ENCODE measurements around the gene TNXB.
"Not testable (repeated sequence)": the region's sequence is repeated elsewhere in the genome, so short reads cannot be mapped to it uniquely, and the experiment has no call there.

Gene TNXB

GRCh38 chr6:32035283-32036013, 73.7 kb downstream of the TNXB start:
- DNase-seq, result not testable (repeated sequence)

- not testable (repeated sequence) for DNase-seq
These were observed 79.6 kb downstream of the TNXB start for GRCh38 chr6:32029553-32029952.

DNA sequence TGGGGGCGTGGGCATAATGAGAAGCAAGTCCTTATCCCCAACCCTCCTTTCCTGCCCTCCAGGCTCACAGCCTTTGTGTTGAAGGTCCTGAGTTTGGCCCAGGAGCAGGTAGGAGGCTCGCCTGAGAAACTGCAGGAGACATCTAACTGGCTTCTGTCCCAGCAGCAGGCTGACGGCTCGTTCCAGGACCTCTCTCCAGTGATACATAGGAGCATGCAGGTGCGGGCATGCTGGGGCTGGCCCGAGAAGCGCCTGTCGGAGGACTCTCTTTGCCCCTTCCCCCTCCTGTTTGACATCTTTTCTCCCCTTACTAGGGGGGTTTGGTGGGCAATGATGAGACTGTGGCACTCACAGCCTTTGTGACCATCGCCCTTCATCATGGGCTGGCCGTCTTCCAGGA, 80.5 kb downstream of the TNXB start:
- not testable (repeated sequence) for DNase-seq

- not testable (repeated sequence) for DNase-seq
These were observed 87.0 kb downstream of the TNXB start for GRCh38 chr6:32022100-32022499.

DNA sequence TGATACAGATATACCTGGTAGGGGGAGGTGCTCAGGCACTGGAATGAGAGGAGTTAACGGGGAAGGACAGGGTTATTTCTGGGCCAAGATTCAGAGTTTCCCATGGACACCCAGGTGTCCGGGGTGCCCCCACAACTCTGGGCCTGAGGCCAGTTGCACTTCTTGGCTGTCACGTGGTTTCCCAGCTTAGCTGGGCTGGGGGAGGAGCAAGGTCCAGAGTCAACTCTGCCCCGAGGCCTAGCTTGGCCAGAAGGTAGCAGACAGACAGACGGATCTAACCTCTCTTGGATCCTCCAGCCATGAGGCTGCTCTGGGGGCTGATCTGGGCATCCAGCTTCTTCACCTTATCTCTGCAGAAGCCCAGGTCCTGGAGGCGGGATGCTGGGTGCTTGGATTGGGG, 94.6 kb downstream of the TNXB start, which contains the start of gene C4B:
Gene C4B (plus strand): TSS at position 249 of the 400 bp plus-strand sequence. CDS start 51 bp downstream, at position 300.
- not testable (repeated sequence) for DNase-seq

GRCh38 chr6:32013738-32014137, 95.4 kb downstream of the TNXB start:
- not testable (repeated sequence) for DNase-seq

DNA sequence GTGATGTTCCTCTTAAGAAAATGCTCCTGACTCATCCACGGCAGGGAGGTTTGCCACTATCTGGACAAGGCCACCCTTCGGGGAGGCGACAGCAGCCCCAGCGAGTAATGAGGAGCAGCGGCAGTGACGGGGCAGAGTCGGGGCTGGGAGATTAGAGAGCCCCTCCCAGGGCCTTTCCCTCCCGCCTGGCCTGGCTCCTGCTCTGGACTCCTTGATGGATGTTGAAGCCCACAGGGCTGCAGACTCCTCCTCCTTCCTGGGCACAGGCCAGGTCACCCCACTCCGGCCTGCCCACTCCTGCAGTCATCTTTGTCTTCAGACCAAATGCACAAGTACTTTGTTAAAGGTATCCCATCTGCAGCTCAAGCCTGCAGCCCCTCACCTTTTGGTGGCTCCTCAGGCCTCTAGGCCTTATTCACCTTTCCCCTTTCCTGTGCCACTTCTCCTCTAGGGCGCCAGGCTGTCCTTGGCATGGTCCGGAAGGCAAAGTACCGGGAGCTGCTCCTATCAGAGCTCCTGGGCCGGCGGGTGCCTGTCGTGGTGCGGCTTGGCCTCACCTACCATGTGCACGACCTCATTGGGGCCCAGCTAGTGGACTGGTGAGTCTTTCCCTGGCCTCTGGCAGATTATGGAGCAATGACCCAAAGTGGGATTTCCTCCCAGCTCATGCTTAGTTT, 96.1 kb downstream of the TNXB start:
- not testable (repeated sequence) for DNase-seq

- DNase-seq, result not testable (repeated sequence)
These were observed 98.1 kb downstream of the TNXB start for GRCh38 chr6:32010856-32011530.

DNA sequence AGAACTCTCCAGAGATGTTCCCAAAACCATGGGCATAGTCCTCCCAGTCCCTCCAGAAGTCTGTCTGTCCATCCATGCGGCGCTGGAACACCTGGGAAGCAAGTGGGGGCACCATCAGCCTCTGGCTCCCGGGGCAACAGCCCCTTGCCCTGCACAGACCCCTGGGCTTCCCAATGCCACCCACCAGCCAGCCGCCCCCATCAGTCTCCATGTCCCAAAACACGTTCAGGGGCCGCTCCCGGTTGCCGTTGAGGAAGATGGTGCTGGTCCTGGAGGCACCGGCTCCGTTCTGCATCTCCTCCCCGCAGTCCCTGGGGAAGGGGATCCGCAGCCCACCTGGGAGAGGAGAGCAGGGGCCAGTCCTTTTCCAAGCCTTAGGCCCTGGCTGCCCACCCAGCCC, 99.6 kb downstream of the TNXB start:
- not testable (repeated sequence) for DNase-seq

- peak; percentile 35 for DNase-seq
These were observed 100.5 kb downstream of the TNXB start for GRCh38 chr6:32008616-32009015.

- not testable (repeated sequence) for DNase-seq
These were observed 101.1 kb downstream of the TNXB start for GRCh38 chr6:32008037-32008436.

DNA sequence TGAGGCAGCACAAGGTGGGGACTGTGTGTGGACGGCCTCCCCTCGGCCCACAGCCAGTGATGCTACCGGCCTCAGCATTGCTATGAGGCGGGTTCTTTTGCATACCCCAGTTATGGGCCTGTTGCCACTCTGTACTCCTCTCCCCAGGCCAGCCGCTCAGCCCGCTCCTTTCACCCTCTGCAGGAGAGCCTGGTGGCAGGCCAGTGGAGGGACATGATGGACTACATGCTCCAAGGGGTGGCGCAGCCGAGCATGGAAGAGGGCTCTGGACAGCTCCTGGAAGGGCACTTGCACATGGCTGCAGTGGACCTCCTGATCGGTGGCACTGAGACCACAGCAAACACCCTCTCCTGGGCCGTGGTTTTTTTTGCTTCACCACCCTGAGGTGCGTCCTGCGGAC, 102.1 kb downstream of the TNXB start:
- DNase-seq, result peak; percentile 41

DNA sequence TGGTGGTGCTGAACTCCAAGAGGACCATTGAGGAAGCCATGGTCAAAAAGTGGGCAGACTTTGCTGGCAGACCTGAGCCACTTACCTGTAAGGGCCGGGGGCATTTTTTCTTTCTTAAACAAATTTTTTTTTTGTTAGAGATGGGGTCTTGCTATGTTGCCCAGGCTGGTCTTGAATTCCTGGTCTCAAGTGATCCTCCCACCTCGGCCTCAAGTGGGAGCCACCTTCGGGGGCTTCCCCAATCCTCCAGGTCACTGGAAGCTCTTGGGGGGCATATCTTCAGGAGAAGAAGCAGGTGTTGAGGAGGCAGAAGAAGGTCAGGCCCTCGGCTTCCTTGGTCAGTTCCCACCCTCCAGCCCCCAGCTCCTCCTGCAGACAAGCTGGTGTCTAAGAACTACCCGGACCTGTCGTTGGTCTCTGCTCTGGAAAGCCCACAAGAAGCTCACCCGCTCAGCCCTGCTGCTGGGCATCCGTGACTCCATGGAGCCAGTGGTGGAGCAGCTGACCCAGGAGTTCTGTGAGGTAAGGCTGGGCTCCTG, 103.1 kb downstream of the TNXB start:
- DNase-seq, result peak; percentile 42

GRCh38 chr6:32005538-32005880, 103.6 kb downstream of the TNXB start:
- not testable (repeated sequence) for DNase-seq

DNA sequence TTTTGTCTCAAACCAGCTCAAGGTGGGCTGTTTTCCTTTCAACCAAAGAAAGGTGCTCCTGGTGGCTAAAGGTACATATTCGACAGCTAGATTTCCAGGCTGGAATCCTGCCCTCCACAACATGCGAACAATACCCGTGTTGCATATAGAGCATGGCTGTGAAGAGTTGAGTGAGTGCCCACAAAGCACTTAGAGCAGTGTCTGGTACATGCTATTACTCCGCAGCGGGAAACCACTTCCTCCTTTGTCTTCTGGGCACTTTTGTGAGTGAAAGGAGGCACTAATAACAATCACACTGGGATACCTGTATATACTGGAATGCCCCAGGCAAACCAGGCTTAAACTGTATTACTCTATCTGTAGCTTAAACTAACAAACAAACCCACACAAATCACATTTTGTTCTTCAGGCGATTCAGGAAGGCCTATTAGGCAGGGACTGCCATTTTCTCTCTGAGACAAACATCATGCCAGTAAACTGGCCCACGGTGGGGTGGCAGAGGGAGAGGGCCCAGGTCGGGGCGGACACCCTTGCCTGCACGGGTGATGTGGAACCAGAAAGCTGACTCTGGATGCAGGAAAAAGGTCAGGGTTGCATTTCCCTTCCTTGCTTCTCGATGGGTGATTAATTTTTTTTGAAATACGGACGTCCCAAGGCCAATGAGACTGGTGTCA, 104.1 kb downstream of the TNXB start:
- not testable (repeated sequence) for DNase-seq

DNA sequence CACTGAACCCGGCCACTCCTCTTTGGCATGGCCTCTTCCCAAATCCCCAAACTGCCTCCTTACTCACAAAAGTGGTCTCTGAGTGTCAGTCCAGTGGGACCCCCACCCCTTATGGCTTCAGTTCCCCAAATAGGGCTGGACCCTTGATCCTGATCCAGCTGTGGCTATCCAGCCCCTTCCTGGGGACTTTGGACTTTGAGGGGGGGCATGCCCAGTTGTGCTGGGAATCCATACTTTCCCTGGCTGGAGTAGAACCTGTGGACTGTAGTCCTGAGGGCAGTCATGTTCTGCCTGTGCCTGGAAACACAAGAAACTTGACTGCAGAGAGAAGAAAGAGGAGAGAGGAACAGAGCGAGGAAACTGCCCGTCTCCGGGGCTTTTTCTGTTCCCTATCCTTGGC, 104.7 kb downstream of the TNXB start:
- DNase-seq, result not testable (repeated sequence)

DNA sequence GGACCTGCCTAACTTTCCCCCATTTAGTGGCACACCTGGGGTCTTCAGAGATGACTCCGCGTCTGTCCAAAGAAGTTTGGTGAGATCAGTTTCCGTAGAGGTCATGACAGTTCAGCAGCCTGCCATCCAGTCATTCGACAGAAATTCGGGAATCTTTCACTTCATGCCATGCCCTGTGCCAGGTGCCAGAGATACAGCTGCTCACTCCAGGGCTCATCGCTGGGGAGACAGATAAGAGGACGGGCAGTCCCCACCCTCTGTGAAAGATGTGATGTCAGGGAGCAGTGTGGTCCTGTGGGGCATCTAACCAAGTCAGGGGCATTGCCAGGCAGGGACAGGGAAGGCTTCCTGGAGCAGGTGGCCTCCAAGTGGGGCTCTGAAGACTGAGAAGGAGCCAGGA, 105.8 kb downstream of the TNXB start:
- not testable (repeated sequence) for DNase-seq

DNA sequence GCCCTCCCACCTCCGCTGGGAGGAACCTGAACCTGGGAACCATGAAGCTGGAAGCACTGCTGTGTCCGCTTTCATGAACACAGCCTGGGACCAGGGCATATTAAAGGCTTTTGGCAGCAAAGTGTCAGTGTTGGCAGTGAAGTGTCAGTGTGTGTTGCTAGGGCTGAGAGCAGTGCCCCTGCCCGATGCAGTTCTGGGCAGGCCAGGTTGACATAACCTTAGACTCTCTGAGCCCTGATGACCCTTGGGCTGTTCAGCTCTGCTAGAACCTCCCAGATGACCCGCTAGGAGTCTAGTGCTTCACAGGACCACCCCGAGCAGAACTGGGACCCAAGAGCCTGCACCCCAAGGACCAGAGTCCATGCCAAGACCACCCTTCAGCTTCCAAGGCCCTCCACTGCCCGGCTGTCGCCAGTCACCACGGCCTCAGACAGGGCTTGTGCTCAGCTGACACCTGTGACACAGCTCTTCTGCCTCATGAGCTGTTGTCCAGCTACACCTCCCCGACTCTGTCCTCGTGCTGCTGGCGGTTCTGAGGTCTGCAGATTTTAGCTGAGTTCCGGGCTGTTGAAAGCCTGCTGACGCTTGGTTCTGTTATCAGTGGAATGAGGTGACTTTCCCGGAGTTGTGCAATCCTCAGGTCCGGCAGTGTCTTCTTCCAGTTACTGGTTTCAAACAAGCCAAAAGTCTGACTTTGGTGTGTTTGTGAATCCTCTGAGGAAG, 106.4 kb downstream of the TNXB start:
- not testable (repeated sequence) for DNase-seq

DNA sequence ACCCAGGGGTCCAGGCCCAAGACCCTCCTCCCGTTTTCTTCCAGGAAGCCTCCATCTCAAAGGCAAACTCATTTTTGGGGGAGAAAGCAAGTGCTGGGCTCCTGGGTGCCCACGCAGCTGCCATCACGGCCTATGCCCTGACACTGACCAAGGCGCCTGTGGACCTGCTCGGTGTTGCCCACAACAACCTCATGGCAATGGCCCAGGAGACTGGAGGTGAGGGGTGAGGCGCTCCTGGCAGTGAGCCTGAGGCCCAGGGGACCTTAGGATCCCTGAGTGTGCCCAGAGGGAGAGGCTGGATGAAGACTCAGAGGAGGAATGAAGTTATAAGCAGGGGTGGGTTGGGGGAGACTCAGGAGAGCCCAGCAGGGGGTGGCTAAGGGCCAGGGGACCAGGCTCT, 112.8 kb downstream of the TNXB start:
- DNase-seq, result not testable (repeated sequence)

- not testable (repeated sequence) for DNase-seq
These were observed 114.7 kb downstream of the TNXB start for GRCh38 chr6:31994421-31994820.

Data from islet precursor cell (in vitro differentiated cells).